ENCODE results near the gene POU1F1. TPM values are rescaled to one million over a fixed set of nuclear protein-coding genes. Genes with fewer than 3 reads are reported as not detected.
A peak's percentile ranks its signal among the peaks of the same experiment; 100 is the strongest.
"Not testable (repeated sequence)": the region's sequence is repeated elsewhere in the genome, so short reads cannot be mapped to it uniquely, and the experiment has no call there.

Gene POU1F1
- total RNA-seq, 1 donor from 2014 or later: not detected

GRCh38 chr3:87267953-87268645, 8.3 kb downstream of the POU1F1 start:
- intact Hi-C loops (cut with DNase I): no loop called here
- no peak for DNase-seq (ENCODE audit: low spot score)

GRCh38 chr3:87261925-87262324, 14.5 kb downstream of the POU1F1 start:
- intact Hi-C loops (cut with DNase I): no loop called here
- DNase-seq (ENCODE audit: low spot score): no peak

- intact Hi-C loops (cut with DNase I): no loop called here
- DNase-seq (ENCODE audit: low spot score): no peak
Measured at GRCh38 chr3:87260270-87260669, 16.1 kb downstream of the POU1F1 start.

GRCh38 chr3:87250009-87250408, 26.4 kb downstream of the POU1F1 start:
- intact Hi-C loops (cut with DNase I): no loop called here
- no peak for DNase-seq (ENCODE audit: low spot score)

GRCh38 chr3:87248831-87249230, 27.6 kb downstream of the POU1F1 start:
- intact Hi-C loops (cut with DNase I): no loop called here
- DNase-seq (ENCODE audit: low spot score): no peak

- intact Hi-C loops (cut with DNase I); DNase-seq (ENCODE audit: low spot score): not testable (repeated sequence)
Measured at GRCh38 chr3:87248231-87248630, 28.2 kb downstream of the POU1F1 start.

GRCh38 chr3:87247430-87247773, 29.0 kb downstream of the POU1F1 start:
- no peak for DNase-seq (ENCODE audit: low spot score)
- intact Hi-C loops (cut with DNase I): no loop called here

- no peak for DNase-seq (ENCODE audit: low spot score)
- intact Hi-C loops (cut with DNase I): no loop called here
Measured at GRCh38 chr3:87246662-87247429, 29.5 kb downstream of the POU1F1 start.

- intact Hi-C loops (cut with DNase I): no loop called here
Measured at GRCh38 chr3:87236093-87236492, 40.3 kb downstream of the POU1F1 start.

GRCh38 chr3:87233805-87234204, 42.6 kb downstream of the POU1F1 start:
- intact Hi-C loops (cut with DNase I): no loop called here
- DNase-seq (ENCODE audit: low spot score): no peak

More at GRCh38 chr3:87236093-87236492, 40.3 kb downstream of the POU1F1 start:
- DNase-seq (ENCODE audit: low spot score): no peak

GRCh38 chr3:87229113-87229512, 47.3 kb downstream of the POU1F1 start:
- intact Hi-C loops (cut with DNase I): no loop called here
- DNase-seq (ENCODE audit: low spot score): no peak

- no peak for DNase-seq (ENCODE audit: low spot score)
Measured at GRCh38 chr3:87228316-87228715, 48.1 kb downstream of the POU1F1 start.

GRCh38 chr3:87227835-87228144, 48.6 kb downstream of the POU1F1 start:
- no peak for DNase-seq (ENCODE audit: low spot score)
- intact Hi-C loops (cut with DNase I): no loop called here

More at GRCh38 chr3:87228316-87228715, 48.1 kb downstream of the POU1F1 start:
- intact Hi-C loops (cut with DNase I): no loop called here

- intact Hi-C loops (cut with DNase I): no loop called here
- DNase-seq (ENCODE audit: low spot score): peak; percentile 98
Measured at GRCh38 chr3:87227104-87227834, 49.1 kb downstream of the POU1F1 start, which contains the start of gene CHMP2B. TSS of gene CHMP2B (plus strand) at chr3:87227309. CDS start at chr3:87227523, 214 bp downstream.

- intact Hi-C loops (cut with DNase I): no loop called here
- no peak for DNase-seq (ENCODE audit: low spot score)
Measured at GRCh38 chr3:87225659-87226058, 50.7 kb downstream of the POU1F1 start.

- DNase-seq (ENCODE audit: low spot score): no peak
- intact Hi-C loops (cut with DNase I): no loop called here
Measured at GRCh38 chr3:87219611-87220010, 56.8 kb downstream of the POU1F1 start.

GRCh38 chr3:87218560-87218959, 57.8 kb downstream of the POU1F1 start:
- intact Hi-C loops (cut with DNase I): no loop called here
- no peak for DNase-seq (ENCODE audit: low spot score)

Data from cardiac septum (tissue), 1 donor.